ENCODE data around the gene HLA-DQA1.
"Not testable (repeated sequence)": the region's sequence is repeated elsewhere in the genome, so short reads cannot be mapped to it uniquely, and the experiment has no call there.

DNA sequence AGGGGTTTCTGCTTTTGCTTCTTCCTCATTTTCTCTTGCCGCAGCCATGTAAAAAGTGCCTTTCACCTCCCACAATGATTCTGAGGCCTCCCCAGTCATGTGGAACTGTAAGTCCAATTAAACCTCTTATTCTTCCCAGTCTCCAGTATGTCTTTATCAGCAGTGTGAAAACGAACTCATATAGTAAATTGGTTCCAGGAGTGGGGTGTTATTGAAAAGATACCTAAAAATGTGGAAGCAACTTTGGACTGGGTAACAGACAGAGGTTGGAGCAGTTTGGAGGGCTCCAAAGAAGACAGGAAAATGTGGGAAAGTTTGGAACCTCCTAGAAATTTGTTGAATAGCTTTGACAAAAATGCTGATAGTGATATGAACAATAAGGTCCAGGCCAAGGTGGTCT is 34.7 kb downstream of the HLA-DQA1 start:
- TF ChIP-seq, protein P1, sequence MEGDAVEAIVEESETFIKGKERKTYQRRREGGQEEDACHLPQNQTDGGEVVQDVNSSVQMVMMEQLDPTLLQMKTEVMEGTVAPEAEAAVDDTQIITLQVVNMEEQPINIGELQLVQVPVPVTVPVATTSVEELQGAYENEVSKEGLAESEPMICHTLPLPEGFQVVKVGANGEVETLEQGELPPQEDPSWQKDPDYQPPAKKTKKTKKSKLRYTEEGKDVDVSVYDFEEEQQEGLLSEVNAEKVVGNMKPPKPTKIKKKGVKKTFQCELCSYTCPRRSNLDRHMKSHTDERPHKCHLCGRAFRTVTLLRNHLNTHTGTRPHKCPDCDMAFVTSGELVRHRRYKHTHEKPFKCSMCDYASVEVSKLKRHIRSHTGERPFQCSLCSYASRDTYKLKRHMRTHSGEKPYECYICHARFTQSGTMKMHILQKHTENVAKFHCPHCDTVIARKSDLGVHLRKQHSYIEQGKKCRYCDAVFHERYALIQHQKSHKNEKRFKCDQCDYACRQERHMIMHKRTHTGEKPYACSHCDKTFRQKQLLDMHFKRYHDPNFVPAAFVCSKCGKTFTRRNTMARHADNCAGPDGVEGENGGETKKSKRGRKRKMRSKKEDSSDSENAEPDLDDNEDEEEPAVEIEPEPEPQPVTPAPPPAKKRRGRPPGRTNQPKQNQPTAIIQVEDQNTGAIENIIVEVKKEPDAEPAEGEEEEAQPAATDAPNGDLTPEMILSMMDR (conservative IDR thresholded peaks at IDR 0.05; ENCODE audit: low read depth in 2 of 2), result not testable (repeated sequence)
- TF ChIP-seq, protein P2, sequence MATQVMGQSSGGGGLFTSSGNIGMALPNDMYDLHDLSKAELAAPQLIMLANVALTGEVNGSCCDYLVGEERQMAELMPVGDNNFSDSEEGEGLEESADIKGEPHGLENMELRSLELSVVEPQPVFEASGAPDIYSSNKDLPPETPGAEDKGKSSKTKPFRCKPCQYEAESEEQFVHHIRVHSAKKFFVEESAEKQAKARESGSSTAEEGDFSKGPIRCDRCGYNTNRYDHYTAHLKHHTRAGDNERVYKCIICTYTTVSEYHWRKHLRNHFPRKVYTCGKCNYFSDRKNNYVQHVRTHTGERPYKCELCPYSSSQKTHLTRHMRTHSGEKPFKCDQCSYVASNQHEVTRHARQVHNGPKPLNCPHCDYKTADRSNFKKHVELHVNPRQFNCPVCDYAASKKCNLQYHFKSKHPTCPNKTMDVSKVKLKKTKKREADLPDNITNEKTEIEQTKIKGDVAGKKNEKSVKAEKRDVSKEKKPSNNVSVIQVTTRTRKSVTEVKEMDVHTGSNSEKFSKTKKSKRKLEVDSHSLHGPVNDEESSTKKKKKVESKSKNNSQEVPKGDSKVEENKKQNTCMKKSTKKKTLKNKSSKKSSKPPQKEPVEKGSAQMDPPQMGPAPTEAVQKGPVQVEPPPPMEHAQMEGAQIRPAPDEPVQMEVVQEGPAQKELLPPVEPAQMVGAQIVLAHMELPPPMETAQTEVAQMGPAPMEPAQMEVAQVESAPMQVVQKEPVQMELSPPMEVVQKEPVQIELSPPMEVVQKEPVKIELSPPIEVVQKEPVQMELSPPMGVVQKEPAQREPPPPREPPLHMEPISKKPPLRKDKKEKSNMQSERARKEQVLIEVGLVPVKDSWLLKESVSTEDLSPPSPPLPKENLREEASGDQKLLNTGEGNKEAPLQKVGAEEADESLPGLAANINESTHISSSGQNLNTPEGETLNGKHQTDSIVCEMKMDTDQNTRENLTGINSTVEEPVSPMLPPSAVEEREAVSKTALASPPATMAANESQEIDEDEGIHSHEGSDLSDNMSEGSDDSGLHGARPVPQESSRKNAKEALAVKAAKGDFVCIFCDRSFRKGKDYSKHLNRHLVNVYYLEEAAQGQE (IDR thresholded peaks at IDR 0.05; ENCODE audit: unreplicated experiment), result not testable (repeated sequence)
- not testable (repeated sequence) for TF ChIP-seq EZH2 (IDR thresholded peaks at IDR 0.05; ENCODE audit: low read depth, unreplicated experiment); EZH2phosphoT487 (IDR thresholded peaks at IDR 0.05; ENCODE audit: unreplicated experiment); POLR2AphosphoS5 (IDR thresholded peaks at IDR 0.05; ENCODE audit: low read depth); NANOG (IDR thresholded peaks at IDR 0.05; ENCODE audit: borderline replicate concordance); CREB1 (CRISPR knock-in tag; IDR thresholded peaks at IDR 0.05; ENCODE audit: low read depth); JUNB (IDR thresholded peaks at IDR 0.05; ENCODE audit: unreplicated experiment); STAT1 (IDR thresholded peaks at IDR 0.05; ENCODE audit: unreplicated experiment); ZNF114 (CRISPR knock-in tag; IDR thresholded peaks at IDR 0.05)
- TF ChIP-seq, protein P3, sequence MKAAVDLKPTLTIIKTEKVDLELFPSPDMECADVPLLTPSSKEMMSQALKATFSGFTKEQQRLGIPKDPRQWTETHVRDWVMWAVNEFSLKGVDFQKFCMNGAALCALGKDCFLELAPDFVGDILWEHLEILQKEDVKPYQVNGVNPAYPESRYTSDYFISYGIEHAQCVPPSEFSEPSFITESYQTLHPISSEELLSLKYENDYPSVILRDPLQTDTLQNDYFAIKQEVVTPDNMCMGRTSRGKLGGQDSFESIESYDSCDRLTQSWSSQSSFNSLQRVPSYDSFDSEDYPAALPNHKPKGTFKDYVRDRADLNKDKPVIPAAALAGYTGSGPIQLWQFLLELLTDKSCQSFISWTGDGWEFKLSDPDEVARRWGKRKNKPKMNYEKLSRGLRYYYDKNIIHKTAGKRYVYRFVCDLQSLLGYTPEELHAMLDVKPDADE (IDR thresholded peaks at IDR 0.05), result not testable (repeated sequence)

Data from GM23338 (cell line).